ENCODE measurements around the gene IL9.

The IL9 gene

GRCh38 chr5:135880278-135880677 lies 15.4 kb downstream of the IL9 start:
- Histone ChIP-seq H3K36me3 (ENCODE audit: insufficient read depth, low read length) (no peaks in the 10 kb centered on the region), H3K4me3 (no peak overlapping the region), H3K9ac (ENCODE audit: insufficient read length) (no peak overlapping the region), H3K9me3 (ENCODE audit: low read depth, low read length) (no peaks in the 10 kb centered on the region), H3K27ac (no peak overlapping the region)
- TF ChIP-seq POLR2AphosphoS5 (IDR thresholded peaks at IDR 0.05; ENCODE audit: borderline replicate concordance, low read depth, low read length) (no peak), FOXP2 (optimal IDR thresholded peaks at IDR 0.05; ENCODE audit: control extremely low read depth, extremely low read length, insufficient read depth) (no peak), EZH2 (IDR thresholded peaks at IDR 0.05) (no peak)
- DNase-seq (ENCODE audit: low read depth, low spot score): no peak

GRCh38 chr5:135879591-135879990 lies 16.1 kb downstream of the IL9 start:
- no peaks in the 10 kb centered on the region for H3K9me3 ChIP-seq (ENCODE audit: low read depth, low read length)
- H3K4me3 ChIP-seq: no peak overlapping the region
- no peak overlapping the region for H3K27ac ChIP-seq
- TF ChIP-seq FOXP2 (optimal IDR thresholded peaks at IDR 0.05; ENCODE audit: control extremely low read depth, extremely low read length, insufficient read depth) (no peak), POLR2AphosphoS5 (IDR thresholded peaks at IDR 0.05; ENCODE audit: borderline replicate concordance, low read depth, low read length) (no peak), EZH2 (IDR thresholded peaks at IDR 0.05) (no peak)
- H3K36me3 ChIP-seq (ENCODE audit: insufficient read depth, low read length): no peaks in the 10 kb centered on the region
- DNase-seq (ENCODE audit: low read depth, low spot score): no peak
- no peak overlapping the region for H3K9ac ChIP-seq (ENCODE audit: insufficient read length)

GRCh38 chr5:135878156-135878620 lies 17.5 kb downstream of the IL9 start:
- TF ChIP-seq FOXP2 (optimal IDR thresholded peaks at IDR 0.05; ENCODE audit: control extremely low read depth, extremely low read length, insufficient read depth): no peak
- TF ChIP-seq EZH2 (IDR thresholded peaks at IDR 0.05): no peak
- no peak for TF ChIP-seq POLR2AphosphoS5 (IDR thresholded peaks at IDR 0.05; ENCODE audit: borderline replicate concordance, low read depth, low read length)
- H3K27ac ChIP-seq: no peak overlapping the region
- no peak for DNase-seq (ENCODE audit: low read depth, low spot score)

GRCh38 chr5:135877570-135878155 lies 18.0 kb downstream of the IL9 start:
- H3K36me3 ChIP-seq (ENCODE audit: insufficient read depth, low read length): no peaks in the 10 kb centered on the region

More at GRCh38 chr5:135878156-135878620, 17.5 kb downstream of the IL9 start:
- no peaks in the 10 kb centered on the region for H3K36me3 ChIP-seq (ENCODE audit: insufficient read depth, low read length)
- H3K9me3 ChIP-seq (ENCODE audit: low read depth, low read length): no peaks in the 10 kb centered on the region
- no peak overlapping the region for H3K9ac ChIP-seq (ENCODE audit: insufficient read length)
- H3K4me3 ChIP-seq: no peak overlapping the region

GRCh38 chr5:135876146-135876545 lies 19.5 kb downstream of the IL9 start:
- H3K27ac ChIP-seq: no peak overlapping the region
- no peak for TF ChIP-seq EZH2 (IDR thresholded peaks at IDR 0.05)
- TF ChIP-seq FOXP2 (optimal IDR thresholded peaks at IDR 0.05; ENCODE audit: control extremely low read depth, extremely low read length, insufficient read depth): no peak
- no peak for TF ChIP-seq POLR2AphosphoS5 (IDR thresholded peaks at IDR 0.05; ENCODE audit: borderline replicate concordance, low read depth, low read length)
- no peak for DNase-seq (ENCODE audit: low read depth, low spot score)
- H3K9me3 ChIP-seq (ENCODE audit: low read depth, low read length): no peaks in the 10 kb centered on the region
- H3K36me3 ChIP-seq (ENCODE audit: insufficient read depth, low read length): no peaks in the 10 kb centered on the region
- no peak overlapping the region for H3K4me3 ChIP-seq
- no peak overlapping the region for H3K9ac ChIP-seq (ENCODE audit: insufficient read length)

More at GRCh38 chr5:135877570-135878155, 18.0 kb downstream of the IL9 start:
- H3K4me3 ChIP-seq: no peak overlapping the region
- DNase-seq (ENCODE audit: low read depth, low spot score): no peak
- TF ChIP-seq FOXP2 (optimal IDR thresholded peaks at IDR 0.05; ENCODE audit: control extremely low read depth, extremely low read length, insufficient read depth): no peak
- H3K27ac ChIP-seq: no peak overlapping the region
- no peak overlapping the region for H3K9ac ChIP-seq (ENCODE audit: insufficient read length)
- H3K9me3 ChIP-seq (ENCODE audit: low read depth, low read length): no peaks in the 10 kb centered on the region

GRCh38 chr5:135875567-135875966 lies 20.1 kb downstream of the IL9 start:
- no peak overlapping the region for H3K27ac ChIP-seq

GRCh38 chr5:135874461-135874860 lies 21.2 kb downstream of the IL9 start:
- DNase-seq (ENCODE audit: low read depth, low spot score): no peak
- TF ChIP-seq POLR2AphosphoS5 (IDR thresholded peaks at IDR 0.05; ENCODE audit: borderline replicate concordance, low read depth, low read length): no peak
- no peak for TF ChIP-seq FOXP2 (optimal IDR thresholded peaks at IDR 0.05; ENCODE audit: control extremely low read depth, extremely low read length, insufficient read depth)
- no peak for TF ChIP-seq EZH2 (IDR thresholded peaks at IDR 0.05)
- no peaks in the 10 kb centered on the region for H3K36me3 ChIP-seq (ENCODE audit: insufficient read depth, low read length)
- no peak overlapping the region for H3K27ac ChIP-seq
- no peaks in the 10 kb centered on the region for H3K9me3 ChIP-seq (ENCODE audit: low read depth, low read length)
- H3K9ac ChIP-seq (ENCODE audit: insufficient read length): no peak overlapping the region
- H3K4me3 ChIP-seq: no peak overlapping the region

More at GRCh38 chr5:135875567-135875966, 20.1 kb downstream of the IL9 start:
- H3K9ac ChIP-seq (ENCODE audit: insufficient read length): no peak overlapping the region
- H3K36me3 ChIP-seq (ENCODE audit: insufficient read depth, low read length): no peaks in the 10 kb centered on the region
- DNase-seq (ENCODE audit: low read depth, low spot score): no peak
- no peaks in the 10 kb centered on the region for H3K9me3 ChIP-seq (ENCODE audit: low read depth, low read length)
- H3K4me3 ChIP-seq: no peak overlapping the region
- TF ChIP-seq EZH2 (IDR thresholded peaks at IDR 0.05) (no peak), FOXP2 (optimal IDR thresholded peaks at IDR 0.05; ENCODE audit: control extremely low read depth, extremely low read length, insufficient read depth) (no peak), POLR2AphosphoS5 (IDR thresholded peaks at IDR 0.05; ENCODE audit: borderline replicate concordance, low read depth, low read length) (no peak)

- Histone ChIP-seq H3K9me3 (ENCODE audit: low read depth, low read length) (no peaks in the 10 kb centered on the region), H3K4me3 (no peak overlapping the region), H3K36me3 (ENCODE audit: insufficient read depth, low read length) (no peaks in the 10 kb centered on the region), H3K27ac (no peak overlapping the region), H3K9ac (ENCODE audit: insufficient read length) (no peak overlapping the region)
- TF ChIP-seq FOXP2 (optimal IDR thresholded peaks at IDR 0.05; ENCODE audit: control extremely low read depth, extremely low read length, insufficient read depth) (no peak), POLR2AphosphoS5 (IDR thresholded peaks at IDR 0.05; ENCODE audit: borderline replicate concordance, low read depth, low read length) (no peak), EZH2 (IDR thresholded peaks at IDR 0.05) (no peak)
- DNase-seq (ENCODE audit: low read depth, low spot score): no peak
Measured at GRCh38 chr5:135873831-135874230, 21.8 kb downstream of the IL9 start.
